Keratinocyte (primary cell): Measurements from ENCODE around the gene HK1. TPM values are rescaled to one million over a fixed set of nuclear protein-coding genes. Genes with fewer than 3 reads are reported as not detected.
A peak's percentile ranks its signal among the peaks of the same experiment; 100 is the strongest.
"Not testable (repeated sequence)": the region's sequence is repeated elsewhere in the genome, so short reads cannot be mapped to it uniquely, and the experiment has no call there.

Experiments used
- DNase-seq: peaks from one replicate; pipeline ENCODE4 v3.0.0-alpha.2; 2011; ENCODE audit warnings: low read depth, missing footprints, low spot score
- FAIRE-seq: peaks from 2 replicates; lab custom pipeline; 2011; peaks lifted over from hg19 to GRCh38; lab: Jason Lieb, UNC
- H2AFZ ChIP-seq: 2 replicates; pipeline ENCODE4 v1.6.0; 2012; ENCODE audit warnings: low read length, control low read depth, inconsistent platforms; ENCODE audit not compliant: control insufficient read depth
- H3K27ac ChIP-seq: 2 replicates; pipeline ENCODE4 v1.5.1; 2011; ENCODE audit warnings: low read length; ENCODE audit not compliant: control insufficient read depth, insufficient read depth
- H3K27me3 ChIP-seq: 3 replicates; pipeline ENCODE4 v1.6.0; 2011; ENCODE audit warnings: low read length; ENCODE audit not compliant: control insufficient read depth, insufficient read depth; ENCODE audit errors: extremely low read depth
- H3K36me3 ChIP-seq, 2 experiments: 2 replicates in 1 of 2; 3 replicates in 1 of 2; pipeline ENCODE4 v1.5.1; 2011; ENCODE audit warnings: low read length in 2 of 2, mild to moderate bottlenecking in 1 of 2; ENCODE audit not compliant: control insufficient read depth in 2 of 2, insufficient read depth in 2 of 2; ENCODE audit errors: extremely low read depth in 1 of 2
- H3K4me1 ChIP-seq: 3 replicates; pipeline ENCODE4 v1.5.1; 2011; ENCODE audit warnings: low read length; ENCODE audit not compliant: control insufficient read depth, insufficient read depth; ENCODE audit errors: extremely low read depth
- H3K4me2 ChIP-seq: 3 replicates; pipeline ENCODE4 v1.6.0; 2011; ENCODE audit warnings: low read depth, low read length; ENCODE audit not compliant: control insufficient read depth, insufficient read depth; ENCODE audit errors: extremely low read depth
- H3K4me3 ChIP-seq, 3 experiments: fragments of 200-600 bp in 1 of 3; sonication (generic) in 1 of 3; 2 replicates in 2 of 3; 3 replicates in 1 of 3; pipeline ENCODE4 v1.5.1; 2011 to 2016; ENCODE audit warnings: low read length in 3 of 3, mild to moderate bottlenecking in 3 of 3, control low read depth in 2 of 3, inconsistent platforms in 1 of 3, low read depth in 1 of 3, mixed read lengths in 1 of 3, mixed run types in 1 of 3, moderate library complexity in 1 of 3; ENCODE audit not compliant: control insufficient read depth in 2 of 3, insufficient read depth in 2 of 3; ENCODE audit errors: extremely low read depth in 1 of 3
- H3K79me2 ChIP-seq: 2 replicates; pipeline ENCODE4 v1.6.0; 2012; ENCODE audit warnings: low read length; ENCODE audit not compliant: control insufficient read depth, insufficient read depth
- H3K9ac ChIP-seq: 3 replicates; pipeline ENCODE4 v1.6.0; 2011; ENCODE audit warnings: low read length; ENCODE audit not compliant: control insufficient read depth, insufficient read depth; ENCODE audit errors: extremely low read depth
- H3K9me1 ChIP-seq: 3 replicates; pipeline ENCODE4 v1.6.0; 2011; ENCODE audit warnings: low read length; ENCODE audit not compliant: control insufficient read depth, insufficient read depth; ENCODE audit errors: extremely low read depth
- H3K9me3 ChIP-seq: 2 replicates; pipeline ENCODE4 v1.5.1; 2012; ENCODE audit warnings: low read depth, low read length; ENCODE audit not compliant: control insufficient read depth
- H4K20me1 ChIP-seq: 3 replicates; pipeline ENCODE4 v1.6.0; 2011; ENCODE audit warnings: low read length; ENCODE audit not compliant: control insufficient read depth, insufficient read depth; ENCODE audit errors: extremely low read depth
- CTCF ChIP-seq, 3 experiments: IDR thresholded peaks in 1 of 3; conservative IDR thresholded peaks in 1 of 3; optimal IDR thresholded peaks in 1 of 3; 2 replicates in 2 of 3; 3 replicates in 1 of 3; pipeline versions ENCODE3 to v1.5.1; 2011; ENCODE audit warnings: low read length in 3 of 3, mild to moderate bottlenecking in 3 of 3, moderate library complexity in 2 of 3, control low read depth in 1 of 3, inconsistent platforms in 1 of 3; ENCODE audit not compliant: insufficient read depth in 2 of 3; ENCODE audit errors: extremely low read depth in 1 of 3
- EZH2 ChIP-seq: IDR thresholded peaks from one replicate; pipeline ENCODE4 v1.6.1; 2012; ENCODE audit warnings: inconsistent platforms, mild to moderate bottlenecking, low read length, moderate library complexity
- dilution Hi-C: fragments of 300-500 bp; cut with MboI; formaldehyde crosslinking; loops from one replicate; pipeline ENCODE4 v1.7.0; 2020; ENCODE audit warnings: low sequenced_read_pairs; ENCODE audit not compliant: extremely low pct_ligation_motif_present
- polyA plus RNA-seq, 5 experiments: library from polyadenylated mRNA; depleted of rRNA in 3 of 5; stranded (reverse) in 3 of 5; stranded (forward) in 1 of 5; unstranded in 1 of 5; fragments of >200 nt; gene quantifications; 1 replicate in 1 of 5; 2 replicates in 3 of 5; 3 replicates in 1 of 5; pipeline versions ENCODE4 v1.2.1 to v1.2.3, GENCODE V29; 2011 to 2012; ENCODE audit warnings: missing spikeins in 2 of 5, low read depth in 1 of 5, low replicate concordance in 1 of 5

Gene HK1
- polyA plus RNA-seq, 1 donor (not counting 4 experiments of a cell fraction or from before 2014, with no cell fraction given), result 106 TPM

GRCh38 chr10:69446650-69447151 lies 168.4 kb downstream of the HK1 start:
- H3K9ac ChIP-seq, result peak overlapping the region; percentile 49
- H3K27me3 ChIP-seq, result no peaks in the 10 kb centered on the region
- H3K9me1 ChIP-seq, result no peaks in the 10 kb centered on the region
- peak; percentile 93 for FAIRE-seq
- H2AFZ ChIP-seq, result no peak overlapping the region
- H3K4me2 ChIP-seq, result peak overlapping the region; percentile 61
- H3K4me3 ChIP-seq, result peak overlapping the region in 2 of 3 experiments; percentile 16 to 19
- no peak for TF ChIP-seq EZH2
- TF ChIP-seq CTCF (optimal IDR thresholded peaks at IDR 0.05 in 1 of 3, IDR thresholded peaks at IDR 0.05 in 1 of 3, conservative IDR thresholded peaks at IDR 0.05 in 1 of 3; ENCODE audit: extremely low read depth in 1 of 3, insufficient read depth in 2 of 3, low read length in 3 of 3), result no peak
- dilution Hi-C loops, result no loop called here
- H3K36me3 ChIP-seq, result no peaks in the 10 kb centered on the region
- no peaks in the 10 kb centered on the region for H3K79me2 ChIP-seq
- H4K20me1 ChIP-seq, result no peaks in the 10 kb centered on the region
- no peak for DNase-seq
- H3K27ac ChIP-seq, result peak overlapping the region; percentile 71
- H3K9me3 ChIP-seq, result no peaks in the 10 kb centered on the region
- peaks cover 33% of the 10 kb centered on the region for H3K4me1 ChIP-seq

GRCh38 chr10:69449841-69450240 lies 171.5 kb downstream of the HK1 start:
- no peak for DNase-seq
- no peaks in the 10 kb centered on the region for H3K9me1 ChIP-seq
- no peak overlapping the region for H2AFZ ChIP-seq
- no peaks in the 10 kb centered on the region for H3K27me3 ChIP-seq
- dilution Hi-C loops, result no loop called here
- TF ChIP-seq CTCF (optimal IDR thresholded peaks at IDR 0.05 in 1 of 3, IDR thresholded peaks at IDR 0.05 in 1 of 3, conservative IDR thresholded peaks at IDR 0.05 in 1 of 3; ENCODE audit: extremely low read depth in 1 of 3, insufficient read depth in 2 of 3, low read length in 3 of 3) (peak; percentile 44 to 57 (median 56)), EZH2 (no peak)
- H3K9me3 ChIP-seq, result no peaks in the 10 kb centered on the region
- peaks cover 37% of the 10 kb centered on the region for H3K4me1 ChIP-seq
- H3K9ac ChIP-seq, result no peak overlapping the region
- H3K36me3 ChIP-seq, result no peaks in the 10 kb centered on the region
- no peaks in the 10 kb centered on the region for H3K79me2 ChIP-seq
- FAIRE-seq, result no peak
- no peak overlapping the region for H3K27ac ChIP-seq
- no peak overlapping the region for H3K4me3 ChIP-seq
- H3K4me2 ChIP-seq, result no peak overlapping the region
- no peaks in the 10 kb centered on the region for H4K20me1 ChIP-seq

- H3K9me1 ChIP-seq, H3K9me3 ChIP-seq, H3K9ac ChIP-seq, H2AFZ ChIP-seq, H3K27ac ChIP-seq, H3K4me3 ChIP-seq, H3K4me2 ChIP-seq, H4K20me1 ChIP-seq, DNase-seq, H3K36me3 ChIP-seq, dilution Hi-C loops, FAIRE-seq, H3K27me3 ChIP-seq, H3K79me2 ChIP-seq: not testable (repeated sequence)
- H3K4me1 ChIP-seq, result peaks cover 37% of the 10 kb centered on the region
These were observed 172.1 kb downstream of the HK1 start for GRCh38 chr10:69450395-69450794.
